ENCODE measurements around the gene ADCY5. TPM values are rescaled to one million over a fixed set of nuclear protein-coding genes. Genes with fewer than 3 reads are reported as not detected.

ADCY5 gene
- total and polyA plus RNA-seq, 2 donors (not counting 1 experiment from before 2014, with no cell fraction given): not detected

DNA sequence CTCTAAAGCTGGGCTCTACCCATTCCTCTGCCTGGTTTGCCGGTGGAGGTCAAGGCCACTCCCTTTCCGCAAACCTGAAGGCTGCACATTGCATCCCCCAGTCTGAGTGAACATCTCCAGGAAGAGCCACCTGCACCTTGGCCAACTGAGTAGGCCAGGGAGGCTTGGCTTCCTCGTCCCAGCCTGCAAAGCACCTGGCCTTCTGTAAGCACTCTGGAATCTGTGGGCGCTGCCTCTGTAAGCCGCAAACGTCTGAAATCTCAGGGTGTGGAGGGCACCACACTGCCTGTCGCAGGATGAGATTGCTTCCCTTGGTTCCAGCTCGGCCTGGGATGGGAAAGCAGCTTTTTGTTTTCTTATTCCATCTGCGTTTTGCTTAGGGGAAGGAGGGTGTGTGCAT, 165.8 kb downstream of the ADCY5 start:
- DNase-seq (no peak), ATAC-seq (ENCODE audit: low read depth) (no peak)
- peaks cover 0 to 5% (median 0%) of the 10 kb centered on the region in 3 donors for H3K9me3 ChIP-seq (ENCODE audit: control extremely low read depth in 1 of 3, control insufficient read depth in 2 of 3, insufficient read depth in 1 of 3, low read length in 2 of 3)
- H3K4me1 ChIP-seq (ENCODE audit: control insufficient read depth in 2 of 2, insufficient read depth in 2 of 2, low read length in 2 of 2): no peaks in the 10 kb centered on the region
- CTCF ChIA-PET: no interaction called here
- no peak overlapping the region for H3K27ac ChIP-seq (ENCODE audit: low read length in 2 of 2)
- intact Hi-C loops (cut with micrococcal nuclease): no loop called here
- Mint-ChIP-seq H3K27ac (no peak overlapping the region), H3K4me1 (no peaks in the 10 kb centered on the region), H3K4me3 (no peak overlapping the region), H3K9me3 (ENCODE audit: insufficient read depth) (no peaks in the 10 kb centered on the region), H3K27me3 (peaks cover 4% of the 10 kb centered on the region)
- 93% methylated on average over 8 of the region's 9 CpGs for WGBS (ENCODE audit: insufficient coverage)
- H3K27me3 ChIP-seq (replicated peaks in 1 of 4; ENCODE audit: control extremely low read depth in 1 of 4, control insufficient read depth in 3 of 4, insufficient read depth in 4 of 4, low read length in 3 of 4): no peaks in the 10 kb centered on the region
- no peaks in the 10 kb centered on the region for H4K20me1 ChIP-seq (ENCODE audit: control insufficient read depth, insufficient read depth, low read length, poor library complexity, severe bottlenecking)
- H2AFZ ChIP-seq (ENCODE audit: insufficient read depth, low read depth, low read length, poor library complexity, severe bottlenecking): no peak overlapping the region
- H3K9ac ChIP-seq (ENCODE audit: low read length): no peak overlapping the region
- H3K4me3 ChIP-seq (ENCODE audit: control extremely low read depth in 1 of 5, extremely low read depth in 1 of 5, insufficient read depth in 1 of 5, low read depth in 2 of 5, low read length in 4 of 5): no peak overlapping the region
- no peaks in the 10 kb centered on the region for H3K36me3 ChIP-seq (replicated peaks in 1 of 2; ENCODE audit: control extremely low read depth in 1 of 2, control insufficient read depth in 1 of 2, extremely low read depth in 1 of 2, insufficient read depth in 2 of 2, low read length in 1 of 2)
- no peak overlapping the region for H3K4me2 ChIP-seq (replicated peaks; ENCODE audit: low read depth, low read length, poor library complexity, severe bottlenecking)
- POLR2A ChIA-PET: no interaction called here
- no peaks in the 10 kb centered on the region for H3K79me2 ChIP-seq (ENCODE audit: control insufficient read depth, insufficient read depth, low read length)
- no peak for TF ChIP-seq EZH2 (IDR thresholded peaks at IDR 0.05; ENCODE audit: borderline replicate concordance, insufficient read depth, low read depth, low read length, poor library complexity, severe bottlenecking)
- TF ChIP-seq, protein P1, sequence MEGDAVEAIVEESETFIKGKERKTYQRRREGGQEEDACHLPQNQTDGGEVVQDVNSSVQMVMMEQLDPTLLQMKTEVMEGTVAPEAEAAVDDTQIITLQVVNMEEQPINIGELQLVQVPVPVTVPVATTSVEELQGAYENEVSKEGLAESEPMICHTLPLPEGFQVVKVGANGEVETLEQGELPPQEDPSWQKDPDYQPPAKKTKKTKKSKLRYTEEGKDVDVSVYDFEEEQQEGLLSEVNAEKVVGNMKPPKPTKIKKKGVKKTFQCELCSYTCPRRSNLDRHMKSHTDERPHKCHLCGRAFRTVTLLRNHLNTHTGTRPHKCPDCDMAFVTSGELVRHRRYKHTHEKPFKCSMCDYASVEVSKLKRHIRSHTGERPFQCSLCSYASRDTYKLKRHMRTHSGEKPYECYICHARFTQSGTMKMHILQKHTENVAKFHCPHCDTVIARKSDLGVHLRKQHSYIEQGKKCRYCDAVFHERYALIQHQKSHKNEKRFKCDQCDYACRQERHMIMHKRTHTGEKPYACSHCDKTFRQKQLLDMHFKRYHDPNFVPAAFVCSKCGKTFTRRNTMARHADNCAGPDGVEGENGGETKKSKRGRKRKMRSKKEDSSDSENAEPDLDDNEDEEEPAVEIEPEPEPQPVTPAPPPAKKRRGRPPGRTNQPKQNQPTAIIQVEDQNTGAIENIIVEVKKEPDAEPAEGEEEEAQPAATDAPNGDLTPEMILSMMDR (IDR thresholded peaks at IDR 0.05): no peak

DNA sequence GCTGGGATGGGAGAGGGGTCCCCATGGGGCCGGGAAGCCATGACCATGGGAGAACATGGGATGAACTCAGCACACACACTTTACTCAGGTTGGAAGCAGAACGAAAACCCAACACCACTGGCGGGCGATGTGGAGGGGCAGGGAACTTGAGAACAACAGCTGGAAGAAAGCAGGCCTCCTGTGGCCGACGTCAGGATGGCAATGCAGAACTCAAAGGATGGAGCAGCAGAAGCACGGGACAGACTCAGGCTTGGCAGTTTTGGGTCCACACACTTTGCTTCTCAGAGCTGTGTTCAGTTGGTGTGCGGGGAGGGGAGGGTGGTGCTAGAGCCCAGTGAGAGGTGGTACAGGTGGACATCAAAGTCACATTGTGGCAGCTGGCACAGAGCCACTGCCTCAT, 166.4 kb downstream of the ADCY5 start:
- Mint-ChIP-seq H3K4me1 (no peaks in the 10 kb centered on the region), H3K27me3 (peaks cover 4% of the 10 kb centered on the region), H3K9me3 (ENCODE audit: insufficient read depth) (no peaks in the 10 kb centered on the region), H3K4me3 (no peak overlapping the region), H3K27ac (no peak overlapping the region)
- no peaks in the 10 kb centered on the region for H3K27me3 ChIP-seq (replicated peaks in 1 of 4; ENCODE audit: control extremely low read depth in 1 of 4, control insufficient read depth in 3 of 4, insufficient read depth in 4 of 4, low read length in 3 of 4)
- no peak for TF ChIP-seq EZH2 (IDR thresholded peaks at IDR 0.05; ENCODE audit: borderline replicate concordance, insufficient read depth, low read depth, low read length, poor library complexity, severe bottlenecking)
- TF ChIP-seq, protein P1 (IDR thresholded peaks at IDR 0.05): no peak
- H3K27ac ChIP-seq (ENCODE audit: low read length in 2 of 2): no peak overlapping the region
- ChIA-PET POLR2A (no interaction called here), CTCF (no interaction called here)
- no peaks in the 10 kb centered on the region for H4K20me1 ChIP-seq (ENCODE audit: control insufficient read depth, insufficient read depth, low read length, poor library complexity, severe bottlenecking)
- H3K36me3 ChIP-seq (replicated peaks in 1 of 2; ENCODE audit: control extremely low read depth in 1 of 2, control insufficient read depth in 1 of 2, extremely low read depth in 1 of 2, insufficient read depth in 2 of 2, low read length in 1 of 2): no peaks in the 10 kb centered on the region
- no peaks in the 10 kb centered on the region for H3K4me1 ChIP-seq (ENCODE audit: control insufficient read depth in 2 of 2, insufficient read depth in 2 of 2, low read length in 2 of 2)
- no peak overlapping the region for H3K4me3 ChIP-seq (ENCODE audit: control extremely low read depth in 1 of 5, extremely low read depth in 1 of 5, insufficient read depth in 1 of 5, low read depth in 2 of 5, low read length in 4 of 5)
- no peak overlapping the region for H3K4me2 ChIP-seq (replicated peaks; ENCODE audit: low read depth, low read length, poor library complexity, severe bottlenecking)
- no peak overlapping the region for H2AFZ ChIP-seq (ENCODE audit: insufficient read depth, low read depth, low read length, poor library complexity, severe bottlenecking)
- peaks cover 0 to 5% (median 0%) of the 10 kb centered on the region in 3 donors for H3K9me3 ChIP-seq (ENCODE audit: control extremely low read depth in 1 of 3, control insufficient read depth in 2 of 3, insufficient read depth in 1 of 3, low read length in 2 of 3)
- ATAC-seq (ENCODE audit: low read depth) (no peak), DNase-seq (no peak)
- H3K9ac ChIP-seq (ENCODE audit: low read length): no peak overlapping the region
- 84% methylated on average over 7 of the region's 8 CpGs for WGBS (ENCODE audit: insufficient coverage)
- intact Hi-C loops (cut with micrococcal nuclease): no loop called here
- no peaks in the 10 kb centered on the region for H3K79me2 ChIP-seq (ENCODE audit: control insufficient read depth, insufficient read depth, low read length)
